OCI-LY7 (cell line): ENCODE measurements around the gene RNF167. TPM values are rescaled to one million over a fixed set of nuclear protein-coding genes. Genes with fewer than 3 reads are reported as not detected.

Source experiments
- Bru-seq: library from RNA; stranded (reverse); fragments of 400-500 nt; gene quantifications from one replicate; lab custom pipeline; 2021; lab: Mats Ljungman, UMichigan
- BruChase-seq, 2 experiments: library from RNA; stranded (reverse); fragments of 400-500 nt; gene quantifications; one replicate each; lab custom pipeline; 2021; lab: Mats Ljungman, UMichigan
- BruUV-seq: library from RNA; stranded (reverse); fragments of 400-500 nt; replicated peaks from 2 replicates; lab custom pipeline; 2021; lab: Mats Ljungman, UMichigan
- CTCF ChIA-PET: fragments of 300-600 bp; sonication (Branson Sonifier 250); formaldehyde crosslinking; loops from one replicate; lab custom pipeline; 2022; ENCODE audit warnings: antibody characterized with exemption; ENCODE audit not compliant: unreplicated experiment; lab: Charles Lee
- POLR2A ChIA-PET: fragments of 300-600 bp; sonication (Branson Sonifier 250); formaldehyde crosslinking; loops from one replicate; lab custom pipeline; 2022; ENCODE audit warnings: antibody characterized with exemption; lab: Charles Lee
- DNase-seq: peaks from one replicate; pipeline ENCODE4 v3.0.0-alpha.2; 2015; ENCODE audit warnings: low spot score
- H2AFZ ChIP-seq: fragments of 200-600 bp; sonication (generic), shearing (Covaris generic); 2 replicates; pipeline ENCODE4 v1.6.1; 2014; ENCODE audit warnings: mild to moderate bottlenecking, antibody characterized with exemption, low read length, moderate library complexity
- H3K27ac ChIP-seq: fragments of 200-600 bp; sonication (generic); 2 replicates; pipeline ENCODE4 v1.5.1; 2014; ENCODE audit warnings: mixed run types, low read depth, mild to moderate bottlenecking, moderate library complexity, low read length, inconsistent platforms; ENCODE audit not compliant: poor library complexity, severe bottlenecking
- H3K36me3 ChIP-seq: fragments of 200-600 bp; sonication (generic); 2 replicates; pipeline ENCODE4 v1.6.1; 2014; ENCODE audit warnings: mild to moderate bottlenecking, antibody characterized with exemption, low read length, moderate library complexity, mixed read lengths; ENCODE audit not compliant: insufficient read depth
- H3K4me1 ChIP-seq: fragments of 200-600 bp; sonication (generic); 2 replicates; pipeline ENCODE4 v1.5.1; 2014; ENCODE audit warnings: mild to moderate bottlenecking, low read length; ENCODE audit not compliant: insufficient read depth, poor library complexity, severe bottlenecking
- H3K4me2 ChIP-seq: fragments of 200-600 bp; sonication (generic); 2 replicates; pipeline ENCODE4 v1.6.1; 2014; ENCODE audit warnings: mild to moderate bottlenecking, low read length
- H3K4me3 ChIP-seq: fragments of 200-600 bp; sonication (generic); 2 replicates; pipeline ENCODE4 v1.5.1; 2014; ENCODE audit warnings: mild to moderate bottlenecking, low read depth, low read length; ENCODE audit not compliant: poor library complexity, severe bottlenecking
- H3K79me2 ChIP-seq: fragments of 200-600 bp; sonication (generic); 2 replicates; pipeline ENCODE4 v1.6.1; 2016; ENCODE audit warnings: low read depth, mild to moderate bottlenecking, low read length, moderate library complexity, mixed read lengths; ENCODE audit not compliant: insufficient read depth
- H3K9me2 ChIP-seq: fragments of 200-600 bp; sonication (generic); 2 replicates; pipeline ENCODE4 v1.6.1; 2016; ENCODE audit warnings: mild to moderate bottlenecking, low read length, mixed read lengths; ENCODE audit not compliant: insufficient read depth
- H3K9me3 ChIP-seq: fragments of 200-600 bp; sonication (generic); 2 replicates; pipeline ENCODE4 v1.6.1; 2014; ENCODE audit warnings: mild to moderate bottlenecking, mixed run types, low read length, mixed read lengths
- H4K20me1 ChIP-seq: fragments of 200-600 bp; sonication (generic); 2 replicates; pipeline ENCODE4 v1.6.1; 2014; ENCODE audit warnings: mild to moderate bottlenecking, antibody characterized with exemption, low read length, moderate library complexity, mixed read lengths; ENCODE audit not compliant: insufficient read depth
- CTCF ChIP-seq: fragments of 200-600 bp; sonication (generic); conservative IDR thresholded peaks from 2 replicates; pipeline ENCODE4 v1.5.1; 2014; ENCODE audit warnings: mild to moderate bottlenecking, antibody characterized with exemption, low read length, moderate library complexity, mixed read lengths
- EZH2phosphoT487 ChIP-seq: fragments of 200-600 bp; sonication (generic); IDR thresholded peaks from 2 replicates; pipeline ENCODE4 v1.6.1; 2018; ENCODE audit warnings: low read depth, borderline replicate concordance, mild to moderate bottlenecking, mixed run types, antibody characterized with exemption, low read length, moderate library complexity, mixed read lengths
- intact Hi-C: fragments of 100-400 bp; cut with micrococcal nuclease; formaldehyde crosslinking; loops from one replicate; pipeline ENCODE4 v1.10.0; 2022; ENCODE audit not compliant: unreplicated experiment
- long read RNA-seq: library from polyadenylated mRNA; stranded (forward); transcript quantifications from one replicate; pipeline ENCODE4 v2.0.0, GENCODE V29; 2022
- total RNA-seq, 2 experiments: library from RNA; depleted of rRNA in 1 of 2; stranded (reverse); fragments of >200 nt in 1 of 2; shearing (Covaris generic) in 1 of 2; gene quantifications; 2 replicates each; pipeline ENCODE4 v1.2.3, GENCODE V29; 2014 to 2022

Gene RNF167
- total RNA-seq (2014; rRNA removed; shearing (Covaris generic)), result 31.4 and 46.5 TPM in 2 replicates
- 120 and 124 TPM in 2 replicates for total RNA-seq (2022)
- Bru-seq, nascent RNA, result percentile 85 among the genes with signal in this experiment
- percentile 86 among the genes with signal in this experiment for BruChase-seq, experiment 1, labeled RNA remaining after a 6-hour chase
- BruChase-seq, experiment 2, labeled RNA remaining after a 2-hour chase, result percentile 91 among the genes with signal in this experiment
- long read RNA-seq, transcript RNF167-211 (9 exons, 1,757 nt), result minor isoform, 13 of 69 reads
- long read RNA-seq, transcript RNF167-201 (10 exons, 1,915 nt), result major isoform, 28 of 69 reads
- long read RNA-seq, partial matches to known transcripts, result 4 of 69 reads
- long read RNA-seq, other reads (novel, unspliced or antisense), result 22 of 69 reads

- Histone ChIP-seq H2AFZ (peak within 1 kb of the TSS; percentile 53), H3K9me2 (no peaks in the 10 kb centered on the region), H3K4me3 (peak within 1 kb of the TSS; percentile 95), H3K9me3 (no peaks in the 10 kb centered on the region), H3K4me2 (peak within 1 kb of the TSS; percentile 97), H3K4me1 (peaks cover 49% of the 10 kb centered on the region), H3K79me2 (peaks cover 56% of the 10 kb centered on the region), H3K27ac (peak within 1 kb of the TSS; percentile 90), H3K36me3 (peaks cover 77% of the 10 kb centered on the region), H4K20me1 (0 out of 2 replicates have a peak, but pooled peaks cover 1% of the 10 kb centered on the region)
- no TSS peak for BruUV-seq
- CTCF ChIA-PET, result no interaction called here
- TF ChIP-seq CTCF (no peak), EZH2phosphoT487 (no peak)
- POLR2A ChIA-PET, result interaction anchor here (0.6 to 2.4 kb wide), 9 partner anchors 11 to 1033 kb away, joined by 3 to 20 read pairs (median 4); partner anchors contain the start of genes ENO3 and SPAG7
- intact Hi-C loops, result loop anchor here (10.0 kb wide), 1 partner anchor 255 kb away; the partner anchor contains the start of gene ZNF594
- peak; percentile 100 for DNase-seq
Observed at GRCh38 chr17:4939796-4940554, at the start of gene RNF167, which contains the start of gene SLC25A11. Gene RNF167 (plus strand): TSS chr17:4940268. CDS start chr17:4940910, 642 bp downstream. Gene SLC25A11 (minus strand): TSS chr17:4940046. CDS start chr17:4939910, 136 bp downstream.

- intact Hi-C loops, result no loop called here
- H3K4me2 ChIP-seq, result no peak overlapping the region
- no peak for TF ChIP-seq EZH2phosphoT487
- no peak for TF ChIP-seq CTCF
- no peaks in the 10 kb centered on the region for H3K4me1 ChIP-seq
- H3K9me3 ChIP-seq, result no peaks in the 10 kb centered on the region
- no peaks in the 10 kb centered on the region for H4K20me1 ChIP-seq
- no peak overlapping the region for H2AFZ ChIP-seq
- CTCF ChIA-PET, result interaction anchor here (0.6 kb wide), 1 partner anchor 969 kb away, joined by 4 read pairs; no protein-coding TSS in a partner anchor
- H3K79me2 ChIP-seq, result no peaks in the 10 kb centered on the region
- BruUV-seq, result no TSS peak
- POLR2A ChIA-PET, result no interaction called here
- no peak overlapping the region for H3K4me3 ChIP-seq
- H3K9me2 ChIP-seq, result no peaks in the 10 kb centered on the region
- no peak overlapping the region for H3K27ac ChIP-seq
- DNase-seq, result no peak
- peaks cover 52% of the 10 kb centered on the region for H3K36me3 ChIP-seq
Observed at GRCh38 chr17:4891411-4892410, 48.4 kb upstream of the RNF167 start.
